GM20431 (cell line): Measurements from ENCODE around the gene ZBTB7A.

Experiments
- in situ Hi-C: fragments of 300-500 bp; cut with MseI, MboI; formaldehyde crosslinking; loops from one replicate; pipeline ENCODE4 v1.15.0; 2020; ENCODE audit warnings: low sequenced_read_pairs; ENCODE audit not compliant: unreplicated experiment

The ZBTB7A gene

DNA sequence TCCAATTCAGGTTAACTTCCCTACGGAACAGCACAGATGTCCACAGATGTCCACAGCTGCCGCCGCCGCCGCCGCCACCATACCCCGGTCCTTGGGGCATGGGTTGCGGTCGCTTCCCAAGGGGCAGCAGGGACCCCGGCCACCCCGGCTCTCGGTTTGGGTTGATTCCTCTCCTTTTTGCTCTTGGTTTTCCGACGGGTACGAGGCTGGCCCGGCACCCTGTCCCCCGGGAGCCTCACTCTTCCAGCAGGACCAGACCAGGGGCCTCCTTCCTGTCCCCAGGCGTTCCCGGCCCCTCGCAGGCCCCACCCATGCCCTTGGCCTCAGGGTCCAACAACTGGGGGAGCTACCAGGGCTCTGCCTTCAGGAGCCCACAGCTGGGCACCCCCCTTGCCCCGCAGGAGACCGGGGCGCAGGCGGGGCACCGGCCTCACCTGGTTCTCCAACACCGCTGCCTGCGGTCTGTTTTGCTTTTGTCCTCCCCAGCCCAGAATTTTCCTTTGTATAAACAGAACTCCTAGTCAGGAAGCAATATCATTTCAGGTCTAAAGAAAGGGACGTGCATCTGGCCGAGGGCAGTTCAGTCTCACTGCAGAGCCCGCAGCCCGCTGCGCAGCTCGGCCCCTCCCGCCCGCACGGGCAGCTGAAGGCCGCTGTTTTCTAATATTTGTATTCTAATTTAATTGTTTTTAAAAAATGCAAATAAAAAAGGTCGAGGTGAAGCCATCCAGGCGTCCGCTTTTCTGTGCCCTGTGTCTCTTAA lies 27.9 kb downstream of the ZBTB7A start:
- in situ Hi-C loops, result no loop called here

DNA sequence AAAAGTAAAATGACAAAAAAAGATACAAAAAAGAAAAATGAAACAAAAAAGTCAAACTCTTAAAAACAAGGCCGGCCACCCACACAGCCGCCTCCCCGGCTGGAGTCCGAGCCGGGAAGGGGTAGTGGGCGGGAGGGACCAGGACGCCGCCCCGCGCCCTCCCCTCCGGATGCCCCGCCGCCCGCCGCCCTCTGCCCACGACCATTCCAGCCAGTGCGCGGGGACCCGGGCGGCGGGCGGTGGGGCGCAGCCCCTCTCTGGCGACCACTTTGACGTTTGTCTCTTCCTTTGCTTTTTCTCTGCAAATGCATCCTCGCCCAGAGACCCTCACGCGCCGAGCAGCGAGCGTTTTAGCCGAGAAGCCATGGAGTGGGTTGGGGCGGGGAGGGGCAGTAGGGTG lies 28.6 kb downstream of the ZBTB7A start:
- in situ Hi-C loops, result no loop called here

DNA sequence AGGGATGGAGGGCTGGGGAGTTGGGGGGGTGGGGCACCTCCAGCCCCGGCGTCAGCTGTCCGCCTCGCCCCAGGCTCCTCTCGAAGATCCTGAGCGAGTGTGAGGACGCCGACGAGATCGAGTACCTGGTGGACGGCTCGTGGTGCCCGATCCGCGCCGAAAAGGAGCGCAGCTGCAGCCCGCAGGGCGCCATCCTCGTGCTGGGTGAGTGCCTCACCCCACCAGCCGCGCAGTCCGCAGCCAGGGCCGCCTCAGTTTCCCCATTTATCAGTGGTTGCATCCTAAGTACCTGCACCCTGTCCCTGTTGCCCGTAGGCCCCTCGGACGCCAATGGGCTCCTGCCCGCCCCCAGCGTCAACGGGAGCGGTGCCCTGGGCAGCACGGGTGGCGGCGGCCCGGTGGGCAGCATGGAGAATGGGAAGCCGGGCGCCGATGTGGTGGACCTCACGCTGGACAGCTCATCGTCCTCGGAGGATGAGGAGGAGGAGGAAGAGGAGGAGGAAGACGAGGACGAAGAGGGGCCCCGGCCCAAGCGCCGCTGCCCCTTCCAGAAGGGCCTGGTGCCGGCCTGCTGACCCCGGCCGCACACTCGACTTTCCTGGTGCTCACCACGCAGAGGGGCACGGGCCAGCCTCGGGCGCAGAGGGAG lies 29.3 kb downstream of the ZBTB7A start:
- in situ Hi-C loops, result no loop called here

DNA sequence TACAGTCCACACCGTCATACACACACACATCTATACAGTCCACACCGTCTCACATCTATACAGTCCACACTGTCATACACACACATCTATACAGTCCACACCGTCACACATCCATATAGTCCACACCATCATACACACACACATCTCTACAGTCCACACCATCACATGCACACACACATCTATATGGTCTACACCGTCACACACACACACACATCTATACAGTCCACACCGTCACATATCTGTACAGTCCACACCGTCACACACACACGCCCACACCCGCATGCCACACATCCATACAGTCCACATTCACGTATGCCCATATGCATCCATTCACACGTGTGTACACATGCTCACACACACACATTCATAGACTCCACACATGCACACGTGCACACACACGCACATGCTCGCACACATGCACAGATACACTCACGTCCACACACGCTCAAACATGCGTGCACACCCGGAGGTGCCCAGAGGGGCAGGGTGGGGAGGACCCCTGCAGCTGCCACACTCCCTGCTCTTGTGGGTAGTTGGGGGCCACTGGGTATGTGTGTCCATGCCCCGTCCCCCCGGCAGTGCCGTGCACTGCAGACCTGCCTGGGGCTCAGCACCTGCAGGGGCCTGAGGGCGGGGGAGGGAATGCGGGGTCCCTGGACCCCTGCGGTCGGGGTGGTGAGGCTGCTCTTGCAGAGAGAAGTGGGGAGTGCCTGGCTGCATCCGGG lies 30.0 kb downstream of the ZBTB7A start:
- in situ Hi-C loops, result no loop called here

DNA sequence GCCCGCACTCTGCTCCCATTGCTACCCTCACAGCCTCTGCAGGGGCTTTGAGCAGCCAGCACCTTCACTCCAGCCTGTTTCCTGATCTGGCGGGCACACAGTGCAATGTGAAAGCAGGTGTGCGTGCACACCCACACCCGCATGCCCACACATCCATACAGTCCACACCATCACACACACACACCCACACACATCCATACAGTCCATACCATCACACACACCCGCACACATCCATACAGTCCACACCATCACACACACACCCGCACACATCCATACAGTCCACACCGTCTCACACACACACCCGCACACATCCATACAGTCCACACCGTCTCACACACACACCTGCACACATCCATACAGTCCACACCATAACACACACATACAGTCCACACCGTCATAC lies 31.1 kb downstream of the ZBTB7A start:
- in situ Hi-C loops, result no loop called here

DNA sequence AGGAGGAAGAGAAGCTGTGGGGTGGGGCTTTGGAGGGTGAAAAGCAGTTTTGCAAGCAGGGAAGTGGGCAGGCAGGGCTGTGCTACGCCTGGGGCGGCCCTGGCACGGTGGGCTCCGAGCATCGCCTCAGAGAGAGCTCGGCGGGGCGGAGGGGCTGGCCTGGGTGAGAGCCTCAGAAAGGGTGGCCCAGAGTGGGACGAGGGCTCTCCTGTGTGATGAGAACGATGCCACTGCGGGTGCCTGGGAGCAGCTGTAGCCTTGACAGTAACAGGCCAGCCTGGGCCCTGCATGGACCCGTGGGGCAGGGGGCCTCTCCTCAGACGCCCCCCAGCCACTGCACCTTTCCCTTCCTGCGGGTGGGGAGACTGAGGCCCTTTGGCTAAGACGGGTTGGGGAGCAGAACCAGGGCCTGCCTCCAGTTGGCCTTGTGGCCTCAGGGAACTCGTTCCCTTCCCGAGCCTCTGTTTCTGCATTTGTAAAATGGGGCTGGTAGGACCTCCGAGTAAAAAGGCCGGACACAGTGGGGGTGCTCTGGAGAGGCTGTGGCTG lies 31.6 kb downstream of the ZBTB7A start:
- in situ Hi-C loops, result no loop called here

DNA sequence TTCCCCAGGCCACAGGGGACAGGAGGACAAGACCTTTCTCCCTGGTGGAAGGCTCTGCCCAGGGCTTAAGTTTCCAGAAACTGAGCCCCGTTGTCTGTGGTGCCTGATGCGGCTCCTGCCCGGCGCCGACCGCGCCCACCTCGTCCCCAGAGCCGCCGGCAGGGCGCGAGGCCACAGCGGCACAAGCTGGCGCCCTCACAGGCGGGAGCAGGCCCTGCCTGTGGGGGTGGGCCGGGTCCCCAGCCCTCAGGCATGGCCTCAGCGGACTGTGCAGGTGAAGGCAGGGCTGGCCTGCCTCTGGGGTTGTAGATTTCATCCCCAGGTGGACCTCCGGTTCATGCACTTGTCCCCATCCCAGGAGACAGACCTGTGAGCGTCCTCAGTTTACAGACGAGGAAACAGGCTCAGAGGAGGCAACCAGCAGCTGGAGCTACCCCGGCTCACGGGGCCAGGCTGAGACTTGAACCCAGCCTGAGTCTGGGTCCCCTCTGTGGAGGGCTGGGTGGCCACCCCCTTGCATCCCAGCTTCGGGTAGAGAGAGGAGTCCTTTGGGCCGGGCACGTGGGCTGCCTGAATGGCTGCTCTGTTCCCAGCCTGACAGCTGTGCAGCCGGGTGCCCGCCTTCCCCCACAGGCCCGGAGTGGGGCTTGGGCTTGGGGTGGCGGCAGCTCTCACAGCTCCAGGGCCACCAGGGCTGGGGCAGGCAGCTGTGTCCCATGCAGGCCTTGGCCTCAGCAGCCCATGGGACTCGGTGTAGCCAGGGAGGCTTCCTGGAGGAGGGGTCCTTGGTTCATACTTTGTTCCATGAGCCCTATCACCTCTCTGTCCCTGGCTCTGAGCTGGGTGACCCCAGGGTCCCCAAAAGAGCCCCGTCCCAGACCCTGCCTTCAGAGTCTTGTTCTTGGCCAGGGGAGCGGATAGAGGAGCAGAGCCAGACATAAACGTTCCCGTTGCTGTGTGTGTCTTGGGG lies 32.4 kb downstream of the ZBTB7A start:
- in situ Hi-C loops, result no loop called here

DNA sequence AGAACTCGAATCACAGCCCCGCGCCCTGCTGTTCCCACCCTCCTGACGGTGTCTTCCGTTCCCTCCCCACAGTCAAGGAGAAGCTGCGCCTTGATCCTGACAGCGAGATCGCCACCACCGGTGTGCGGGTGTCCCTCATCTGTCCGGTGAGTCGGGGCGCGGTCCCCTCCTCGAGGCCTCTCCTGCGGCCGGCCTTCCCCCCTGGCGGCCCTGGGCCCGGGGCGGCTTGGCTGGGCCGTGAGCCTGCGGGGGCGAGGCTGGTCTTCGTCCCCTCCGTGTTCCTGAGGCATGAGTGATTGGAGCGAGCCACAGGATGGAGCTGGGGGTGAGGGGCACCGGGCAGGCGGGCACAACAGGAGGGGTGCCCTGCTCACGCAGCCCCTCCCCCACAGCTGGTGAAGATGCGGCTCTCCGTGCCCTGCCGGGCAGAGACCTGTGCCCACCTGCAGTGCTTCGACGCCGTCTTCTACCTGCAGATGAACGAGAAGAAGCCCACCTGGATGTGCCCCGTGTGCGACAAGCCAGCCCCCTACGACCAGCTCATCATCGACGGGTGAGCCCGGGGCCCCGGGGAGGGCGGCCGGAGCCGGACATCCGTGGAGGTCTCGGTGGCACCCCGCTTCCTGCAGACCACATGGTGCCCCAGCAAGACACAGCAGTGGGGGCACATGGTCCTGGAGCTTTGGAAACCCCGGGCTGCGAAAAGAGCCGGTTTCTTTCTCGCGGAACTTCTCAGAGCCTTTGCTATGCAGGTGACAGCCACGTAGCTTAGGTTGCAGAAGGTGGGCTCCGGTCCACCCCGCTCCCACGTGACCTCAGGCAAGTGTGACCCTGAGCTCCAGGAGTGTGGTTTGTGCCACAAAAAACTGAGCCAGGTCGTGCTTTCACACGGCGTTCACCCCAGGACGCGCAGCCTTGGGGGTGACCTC lies 33.4 kb downstream of the ZBTB7A start:
- in situ Hi-C loops, result no loop called here

DNA sequence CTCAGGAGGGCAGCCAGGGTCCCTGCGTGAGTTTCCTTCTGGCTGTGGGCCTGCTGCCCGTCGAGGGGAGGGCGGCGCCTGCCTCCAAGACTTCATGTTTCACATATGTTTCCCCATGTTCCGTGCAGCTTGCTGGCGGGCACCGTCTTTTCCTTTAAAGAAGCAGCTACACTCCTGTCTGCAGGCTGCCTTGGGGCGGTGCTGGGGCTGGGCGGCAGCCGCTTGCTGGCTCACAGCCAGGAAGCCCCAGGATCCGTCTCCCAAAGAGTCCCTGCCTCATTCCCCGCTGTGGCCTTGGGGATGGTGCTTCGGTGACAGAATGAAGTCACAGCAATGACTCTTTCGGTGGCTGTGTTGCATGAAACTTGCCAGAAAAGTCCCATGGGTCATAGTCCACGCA lies 34.3 kb downstream of the ZBTB7A start:
- in situ Hi-C loops, result no loop called here

DNA sequence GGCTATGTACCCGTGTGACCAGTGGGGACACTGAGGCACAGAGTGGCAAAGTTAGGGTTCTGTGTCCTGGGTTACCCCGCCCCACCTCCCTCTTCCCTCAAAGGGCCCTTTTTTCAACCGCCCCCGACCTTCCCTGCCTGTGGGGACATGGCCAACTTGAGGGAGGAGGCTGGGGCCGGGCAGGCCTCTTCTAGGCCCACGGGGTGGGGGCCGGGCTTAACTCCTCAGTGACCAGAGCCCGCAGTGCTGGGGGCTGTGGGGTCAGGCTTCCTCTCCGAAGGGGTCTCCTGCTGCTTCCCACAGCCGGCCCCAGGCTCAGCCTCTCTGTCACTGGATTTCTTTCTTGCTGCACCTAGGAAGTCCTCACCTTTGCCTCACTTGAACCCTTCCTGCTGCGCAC lies 35.3 kb downstream of the ZBTB7A start:
- in situ Hi-C loops, result no loop called here

DNA sequence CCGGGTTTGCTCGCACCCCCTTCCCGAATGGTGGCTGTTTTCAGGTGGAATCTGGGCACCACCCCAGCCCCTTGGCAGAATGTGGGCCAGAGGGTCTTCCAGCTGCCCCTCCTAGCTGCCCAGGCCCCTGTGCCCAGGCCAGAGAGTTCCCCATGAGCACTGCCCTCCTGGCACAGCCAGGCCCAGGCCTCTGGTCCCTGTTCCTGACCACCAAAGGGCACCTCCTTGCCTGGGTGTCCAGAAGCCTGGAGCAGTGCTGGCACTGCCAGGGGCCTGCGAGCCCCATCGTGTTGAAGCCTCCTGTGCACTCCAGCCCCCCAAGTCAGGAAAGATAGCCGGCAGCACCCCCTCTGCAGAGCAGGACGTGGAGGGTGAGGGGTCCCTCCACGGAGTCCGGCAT lies 35.7 kb downstream of the ZBTB7A start:
- in situ Hi-C loops, result no loop called here

DNA sequence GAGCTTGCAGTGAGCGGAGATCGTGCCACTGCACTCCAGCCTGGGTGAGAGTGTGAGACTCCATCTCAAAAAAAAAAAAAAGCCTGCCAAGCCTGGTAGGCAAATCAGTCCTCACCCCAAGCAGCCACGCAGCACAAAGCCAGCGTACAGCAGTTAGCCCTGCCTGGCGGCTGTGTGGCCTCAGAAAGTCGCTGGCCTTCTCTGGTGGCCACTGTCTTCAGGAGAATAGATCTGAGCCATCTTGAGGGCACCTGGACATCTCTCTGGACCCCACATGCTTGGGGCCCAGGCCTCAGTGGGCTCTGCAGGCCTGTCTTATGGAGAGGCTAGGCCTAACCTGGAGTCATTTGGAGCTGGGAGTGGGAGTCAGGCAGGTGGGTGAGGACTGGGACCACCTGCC lies 36.1 kb downstream of the ZBTB7A start:
- in situ Hi-C loops, result no loop called here

DNA sequence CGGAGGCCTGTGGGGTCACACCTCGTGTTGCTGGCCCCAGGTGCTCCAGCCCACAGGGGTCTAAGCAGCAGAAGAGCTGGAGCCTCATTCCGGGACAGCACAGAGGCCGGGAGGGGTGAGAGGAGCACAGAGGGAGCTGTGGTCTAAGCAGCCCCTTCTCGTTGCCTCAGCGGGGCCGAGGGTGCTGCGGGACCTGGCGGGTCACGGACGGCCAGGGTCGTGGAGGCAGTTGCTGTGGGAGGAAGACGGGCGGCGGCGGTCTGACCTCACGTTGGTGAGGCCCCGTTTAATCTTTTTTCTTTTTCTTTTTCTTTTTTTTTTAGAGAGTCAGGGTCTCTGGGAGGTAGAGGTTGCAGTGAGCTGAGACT lies 37.5 kb downstream of the ZBTB7A start:
- in situ Hi-C loops, result no loop called here

DNA sequence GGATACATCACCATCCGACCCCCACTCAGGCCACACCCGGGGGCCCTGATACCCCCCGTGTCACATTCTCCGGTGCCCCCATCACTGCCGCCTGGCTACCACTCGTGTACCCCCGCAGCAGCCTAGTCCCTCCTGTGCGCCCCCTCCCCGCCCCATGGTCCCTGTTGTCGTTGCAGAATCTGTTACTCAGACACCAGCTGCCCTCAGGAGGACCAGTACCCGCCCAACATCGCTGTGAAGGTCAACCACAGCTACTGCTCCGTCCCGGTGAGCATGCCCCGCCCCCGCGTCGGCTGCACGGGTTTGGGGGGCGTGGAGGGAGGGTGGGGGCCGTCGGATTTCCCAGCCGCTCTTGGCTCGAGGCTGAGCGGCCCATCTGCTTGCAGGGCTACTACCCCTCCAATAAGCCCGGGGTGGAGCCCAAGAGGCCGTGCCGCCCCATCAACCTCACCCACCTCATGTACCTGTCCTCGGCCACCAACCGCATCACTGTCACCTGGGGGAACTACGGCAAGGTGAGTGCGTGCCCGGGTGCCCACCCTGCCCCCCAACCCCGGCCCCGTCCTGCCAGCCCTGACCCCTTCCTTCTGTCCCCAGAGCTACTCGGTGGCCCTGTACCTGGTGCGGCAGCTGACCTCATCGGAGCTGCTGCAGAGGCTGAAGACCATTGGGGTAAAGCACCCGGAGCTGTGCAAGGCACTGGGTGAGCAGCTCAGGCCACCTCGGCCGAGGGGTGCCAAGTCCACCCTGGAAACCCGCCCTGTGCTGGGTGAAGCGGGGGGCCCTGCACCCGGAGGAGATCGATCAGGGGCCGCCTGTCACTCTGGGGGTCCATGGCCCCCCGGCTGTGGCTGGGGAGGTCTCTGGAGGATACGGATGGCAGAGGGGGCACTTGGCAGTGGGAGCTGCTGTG lies 38.1 kb downstream of the ZBTB7A start:
- in situ Hi-C loops, result no loop called here

DNA sequence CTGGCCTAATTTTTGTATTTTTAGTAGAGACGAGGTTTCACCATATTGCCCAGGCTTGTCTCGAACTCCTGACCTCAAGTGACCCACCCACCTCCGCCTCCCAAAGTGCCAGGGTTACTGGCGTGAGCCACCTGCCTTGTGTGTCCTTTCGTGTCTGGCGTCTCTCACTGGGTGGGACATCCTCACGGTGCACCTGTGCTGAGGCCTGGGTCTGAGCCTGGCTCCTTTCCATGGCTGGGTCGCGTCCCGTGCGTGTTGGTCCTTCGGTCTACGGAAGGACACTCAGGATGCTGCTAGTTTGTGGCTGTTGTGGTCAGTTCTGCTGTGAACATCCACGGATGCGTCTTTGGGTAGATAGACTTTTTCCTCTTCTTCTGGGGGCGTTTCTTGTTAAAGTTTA lies 39.6 kb downstream of the ZBTB7A start:
- in situ Hi-C loops, result no loop called here

DNA sequence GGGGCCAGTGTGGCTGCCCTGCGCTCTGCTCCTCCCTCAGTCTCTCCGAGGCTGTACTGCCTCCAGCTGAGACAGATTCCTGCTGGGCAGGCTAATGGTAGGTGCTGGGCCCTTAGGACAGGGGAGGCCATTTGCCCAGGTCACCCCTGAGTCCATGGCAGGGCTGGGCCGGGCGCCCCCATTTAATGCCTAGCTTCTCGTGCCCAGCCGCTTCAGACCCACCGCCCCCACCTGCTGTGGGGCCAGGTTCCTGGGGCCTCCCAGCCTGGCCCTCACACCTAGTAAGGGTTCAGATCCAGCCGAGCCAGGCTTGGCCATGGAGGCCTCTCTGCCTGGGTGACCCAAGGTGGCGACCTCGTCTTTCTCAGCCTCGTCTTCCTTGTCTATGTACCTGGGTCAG lies 41.4 kb downstream of the ZBTB7A start:
- in situ Hi-C loops, result no loop called here

DNA sequence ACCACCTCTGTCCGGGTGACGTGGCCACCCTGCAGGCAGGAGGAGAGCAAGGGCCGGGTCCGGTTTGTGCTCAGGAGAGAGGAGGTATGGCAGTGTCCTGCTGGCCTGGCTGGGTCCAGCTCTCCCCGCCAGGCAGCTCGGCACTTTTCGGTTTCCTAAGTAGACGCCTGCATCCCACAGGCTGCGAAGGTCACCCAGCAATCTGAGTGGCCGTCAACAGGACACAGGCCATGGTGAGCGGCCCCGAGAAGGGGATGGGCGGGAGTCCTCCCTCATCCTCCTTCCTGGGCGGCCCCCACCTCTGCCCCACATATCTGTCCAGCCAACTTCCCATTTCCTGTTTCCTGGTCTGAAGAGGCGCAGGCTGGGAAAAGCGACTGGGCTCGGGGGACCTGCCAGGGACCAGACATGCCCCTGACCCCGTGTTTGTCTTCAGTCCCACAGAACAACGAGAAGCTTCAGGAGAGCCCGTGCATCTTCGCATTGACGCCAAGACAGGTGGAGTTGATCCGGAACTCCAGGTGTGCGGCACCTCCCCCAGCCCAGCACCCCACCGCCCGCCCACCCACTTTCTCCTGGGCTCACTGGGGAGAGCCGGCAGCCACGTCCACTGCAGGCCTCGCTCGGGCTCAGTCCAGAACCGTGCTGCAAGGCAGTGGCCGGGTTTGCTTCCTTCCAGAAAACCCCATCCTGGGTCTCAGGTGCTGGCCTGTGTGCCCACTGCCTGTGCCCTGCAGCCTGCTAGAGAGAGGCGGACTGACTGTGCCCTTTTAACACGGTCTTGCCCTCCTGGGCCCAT lies 42.9 kb downstream of the ZBTB7A start:
- in situ Hi-C loops, result no loop called here
